Muscle of leg (tissue), 11 donors: ENCODE results near the gene ITGA3. TPM values are rescaled to one million over a fixed set of nuclear protein-coding genes. Genes with fewer than 3 reads are reported as not detected.

Source experiments
- DNase-seq: peaks from one replicate; pipeline ENCODE4 v3.0.0; 2013
- H3K27ac ChIP-seq: one replicate; pipeline ENCODE4 v1.5.1; 2013; ENCODE audit warnings: mild to moderate bottlenecking, low read length, control low read depth
- H3K27me3 ChIP-seq: one replicate; pipeline ENCODE4 v1.6.1; 2013; ENCODE audit warnings: low read length; ENCODE audit not compliant: control insufficient read depth, insufficient read depth
- H3K36me3 ChIP-seq: one replicate; pipeline ENCODE4 v1.6.1; 2013; ENCODE audit warnings: low read length; ENCODE audit not compliant: control insufficient read depth, insufficient read depth
- H3K4me1 ChIP-seq: one replicate; pipeline ENCODE4 v1.6.1; 2013; ENCODE audit warnings: low read length; ENCODE audit not compliant: control insufficient read depth, insufficient read depth
- H3K4me3 ChIP-seq: one replicate; pipeline ENCODE4 v1.5.1; 2013; ENCODE audit warnings: low read length, control low read depth
- H3K9me3 ChIP-seq: replicated peaks from 2 replicates; pipeline ENCODE4 v1.6.1; 2013; ENCODE audit warnings: low read depth, low read length; ENCODE audit not compliant: control insufficient read depth
- WGBS: methylation state at CpG from one replicate; pipeline ENCODE4 v1.1.5; 2013; ENCODE audit warnings: missing lambda C conversion rate; ENCODE audit not compliant: insufficient coverage; 5-methylcytosine and 5-hydroxymethylcytosine counted together
- polyA plus RNA-seq, 8 donors: library from polyadenylated mRNA; unstranded; fragments of 120-200 nt; gene quantifications; one replicate each; pipeline versions ENCODE4 v1.2.1 to v1.2.3, GENCODE V29; 2013; ENCODE audit warnings: inconsistent platforms in 1 of 8, low replicate concordance in 1 of 8; ENCODE audit not compliant: insufficient read length in 8 of 8, insufficient read depth in 1 of 8
- total RNA-seq: library from RNA; stranded (reverse); fragments of 120-200 nt; gene quantifications from one replicate; pipeline ENCODE4 v1.2.4, GENCODE V29; 2013

The ITGA3 gene
- total and polyA plus RNA-seq, 9 donors, result 14.8 to 31.8 (median 24.8) TPM

DNA sequence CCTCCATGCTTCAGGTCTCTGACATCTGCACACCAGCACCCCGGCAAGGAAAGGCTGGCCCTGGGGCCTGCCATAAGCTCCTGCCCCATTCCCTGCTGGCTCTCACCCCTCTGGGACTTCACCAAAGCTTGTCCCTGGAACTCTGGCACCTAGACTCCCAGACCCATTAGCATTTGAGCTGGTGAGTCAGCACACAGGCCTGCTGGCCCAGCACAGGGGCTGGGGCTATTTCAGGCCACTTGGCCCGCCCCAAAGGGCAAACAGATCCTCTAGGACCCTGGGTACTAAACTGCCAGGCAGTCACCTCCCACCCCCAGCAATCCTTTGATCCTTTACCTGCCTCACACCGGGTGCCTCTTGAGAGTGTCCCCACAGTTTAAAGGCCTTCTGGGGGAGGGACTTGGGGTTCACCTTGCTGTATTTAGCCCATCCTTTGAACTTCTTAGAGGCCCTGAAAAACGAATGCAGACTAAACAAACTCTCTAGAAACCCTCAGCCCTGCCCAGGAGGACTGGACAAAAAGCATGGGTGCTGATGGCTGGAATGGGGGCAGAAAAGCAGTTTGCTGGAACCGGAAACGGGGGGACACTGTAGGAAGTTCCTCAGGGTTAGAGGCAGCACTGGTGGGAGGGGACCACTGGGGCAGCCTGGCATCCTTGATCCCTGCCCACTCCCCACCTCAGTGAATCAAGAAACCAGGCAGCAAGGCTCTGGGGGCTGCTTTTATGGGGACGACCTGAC lies 77.3 kb downstream of the ITGA3 start:
- no peak overlapping the region for H3K27ac ChIP-seq
- peaks cover 24% of the 10 kb centered on the region for H3K4me1 ChIP-seq

DNA sequence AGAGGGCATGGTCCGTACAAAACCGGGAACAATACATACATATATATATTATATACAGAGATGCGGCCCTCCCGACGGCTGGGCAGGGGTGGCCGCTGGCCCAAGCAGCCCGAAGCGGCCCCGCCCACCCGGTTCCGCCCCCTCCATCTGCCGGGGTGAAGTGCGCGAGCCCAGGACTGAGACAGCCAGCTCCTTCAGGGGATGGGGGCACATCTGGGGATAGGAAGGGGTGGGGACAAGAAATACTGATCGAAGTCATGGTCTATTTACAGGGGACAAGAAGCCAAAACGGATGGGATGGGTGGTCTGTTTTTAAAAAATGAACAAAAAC lies 77.8 kb downstream of the ITGA3 start:
- 6% methylated on average over 2 of the region's 16 CpGs for WGBS
- Histone ChIP-seq H3K27me3 (peaks cover 20% of the 10 kb centered on the region), H3K4me1 (peaks cover 19% of the 10 kb centered on the region), H3K9me3 (no peaks in the 10 kb centered on the region), H3K36me3 (peaks cover 46% of the 10 kb centered on the region), H3K27ac (no peak overlapping the region), H3K4me3 (no peak overlapping the region)
- no peak for DNase-seq

More for the DNA sequence above, 77.3 kb downstream of the ITGA3 start:
- 50% methylated on average over 3 of the region's 7 CpGs for WGBS
- Histone ChIP-seq H3K27me3 (peaks cover 26% of the 10 kb centered on the region), H3K9me3 (no peaks in the 10 kb centered on the region), H3K4me3 (no peak overlapping the region), H3K36me3 (peaks cover 40% of the 10 kb centered on the region)
- DNase-seq, result no peak

- Histone ChIP-seq H3K27ac (no peak overlapping the region), H3K27me3 (peaks cover 13% of the 10 kb centered on the region), H3K4me3 (no peak overlapping the region), H3K36me3 (peaks cover 53% of the 10 kb centered on the region), H3K4me1 (peaks cover 16% of the 10 kb centered on the region), H3K9me3 (no peaks in the 10 kb centered on the region)
- 34% methylated on average over 9 of the region's 16 CpGs for WGBS
- DNase-seq, result no peak
Measured at GRCh38 chr17:50134206-50135110, 78.5 kb downstream of the ITGA3 start.

GRCh38 chr17:50135316-50136095 lies 79.6 kb downstream of the ITGA3 start:
- Histone ChIP-seq H3K27me3 (peaks cover 5% of the 10 kb centered on the region), H3K4me3 (no peak overlapping the region), H3K4me1 (peaks cover 17% of the 10 kb centered on the region), H3K27ac (no peak overlapping the region), H3K9me3 (no peaks in the 10 kb centered on the region), H3K36me3 (peaks cover 63% of the 10 kb centered on the region)
- 86% methylated on average over 9 of the region's 16 CpGs for WGBS
- peak; percentile 7 for DNase-seq

- H3K9me3 ChIP-seq, result no peaks in the 10 kb centered on the region
- no peak for DNase-seq
- H3K27me3 ChIP-seq, result no peaks in the 10 kb centered on the region
- no peak overlapping the region for H3K27ac ChIP-seq
- H3K4me3 ChIP-seq, result no peak overlapping the region
- H3K4me1 ChIP-seq, result peaks cover 18% of the 10 kb centered on the region
- 92% methylated on average over 6 of the region's 11 CpGs for WGBS
- H3K36me3 ChIP-seq, result peaks cover 70% of the 10 kb centered on the region
Measured at GRCh38 chr17:50136096-50136687, 80.3 kb downstream of the ITGA3 start.

- H3K4me3 ChIP-seq, result no peak overlapping the region
- H3K27me3 ChIP-seq, result no peaks in the 10 kb centered on the region
- no peak for DNase-seq
- H3K4me1 ChIP-seq, result peaks cover 18% of the 10 kb centered on the region
- H3K36me3 ChIP-seq, result peaks cover 78% of the 10 kb centered on the region
- 73% methylated on average over 3 of the region's 4 CpGs for WGBS
- H3K9me3 ChIP-seq, result no peaks in the 10 kb centered on the region
- no peak overlapping the region for H3K27ac ChIP-seq
Measured at GRCh38 chr17:50137042-50137441, 81.1 kb downstream of the ITGA3 start.

GRCh38 chr17:50139185-50139783 lies 83.4 kb downstream of the ITGA3 start:
- Histone ChIP-seq H3K27ac (no peak overlapping the region), H3K27me3 (no peaks in the 10 kb centered on the region)

More at GRCh38 chr17:50139185-50139783, 83.4 kb downstream of the ITGA3 start:
- 80% methylated on average over 13 of the region's 15 CpGs for WGBS
- Histone ChIP-seq H3K36me3 (peaks cover 97% of the 10 kb centered on the region), H3K9me3 (no peaks in the 10 kb centered on the region), H3K4me1 (peaks cover 14% of the 10 kb centered on the region), H3K4me3 (no peak overlapping the region)
- DNase-seq, result no peak
